ENCODE results near the gene PELO. TPM values are rescaled to one million over a fixed set of nuclear protein-coding genes. Genes with fewer than 3 reads are reported as not detected.
A peak's percentile ranks its signal among the peaks of the same experiment; 100 is the strongest.

PELO gene
- total and polyA plus RNA-seq, 9 of the 15 experiments (the other 6 are each of a cell fraction or from before 2014, with no cell fraction given), result 5.8 to 14.6 (median 9.6) TPM

GRCh38 chr5:52799983-52800393 lies 12.3 kb downstream of the PELO start (continued):
- no peak for TF ChIP-seq NFE2L1 (tag; IDR thresholded peaks at IDR 0.05; ENCODE audit: borderline replicate concordance, low read depth)
- no peak for TF ChIP-seq CHD1 (IDR thresholded peaks at IDR 0.05; ENCODE audit: low read length)
- TF ChIP-seq NR1H2 (CRISPR knock-in tag; IDR thresholded peaks at IDR 0.05), result no peak
- TF ChIP-seq SMARCC2 (IDR thresholded peaks at IDR 0.05; ENCODE audit: low read depth), result no peak
- TF ChIP-seq ZNF316 (IDR thresholded peaks at IDR 0.05), result no peak
- no peak for TF ChIP-seq STAT5B (CRISPR knock-in tag; IDR thresholded peaks at IDR 0.05)
- no peak for TF ChIP-seq ATF1 (CRISPR knock-in tag; IDR thresholded peaks at IDR 0.05)
- peak; percentile 74 for TF ChIP-seq ATF1 (tag; IDR thresholded peaks at IDR 0.05)
- TF ChIP-seq ETV1 (tag; conservative IDR thresholded peaks at IDR 0.05; ENCODE audit: low read depth), result no peak
- TF ChIP-seq HMG20A (CRISPR knock-in tag; conservative IDR thresholded peaks at IDR 0.05), result no peak
- no peak for TF ChIP-seq ZNF707 (CRISPR knock-in tag; conservative IDR thresholded peaks at IDR 0.05)
- TF ChIP-seq ZNF280B (CRISPR knock-in tag; IDR thresholded peaks at IDR 0.05), result no peak
- no peak for TF ChIP-seq ZNF212 (CRISPR knock-in tag; IDR thresholded peaks at IDR 0.05)
- TF ChIP-seq PTTG1 (tag; IDR thresholded peaks at IDR 0.05; ENCODE audit: low read depth), result no peak
- no peak for TF ChIP-seq ZNF239 (CRISPR knock-in tag; IDR thresholded peaks at IDR 0.05)
- no peak for TF ChIP-seq KDM1A (IDR thresholded peaks at IDR 0.05)
- TF ChIP-seq GATA2 (CRISPR knock-in tag; IDR thresholded peaks at IDR 0.05), result no peak
- no peak for TF ChIP-seq BRCA1 (IDR thresholded peaks at IDR 0.05)
- no peak for TF ChIP-seq BRCA1 (CRISPR knock-in tag; IDR thresholded peaks at IDR 0.05)
- no peak for TF ChIP-seq ETS1 (conservative IDR thresholded peaks at IDR 0.05; ENCODE audit: control insufficient read depth, low read depth, low read length)
- no peak for TF ChIP-seq BACH1 (tag; IDR thresholded peaks at IDR 0.05)
- TF ChIP-seq TEAD2 (tag; IDR thresholded peaks at IDR 0.05), result no peak
- no peak for TF ChIP-seq LARP7 (IDR thresholded peaks at IDR 0.05)
- TF ChIP-seq ZFP1 (CRISPR knock-in tag; IDR thresholded peaks at IDR 0.05), result no peak
- no peak for TF ChIP-seq TCF15 (CRISPR knock-in tag; IDR thresholded peaks at IDR 0.05)
- TF ChIP-seq MEF2D (tag; conservative IDR thresholded peaks at IDR 0.05; ENCODE audit: low read depth), result no peak
- no peak for TF ChIP-seq USF2 (CRISPR knock-in tag; IDR thresholded peaks at IDR 0.05)
- TF ChIP-seq ZNF512 (tag; IDR thresholded peaks at IDR 0.05), result no peak
- no peak for TF ChIP-seq FOS (IDR thresholded peaks at IDR 0.05; ENCODE audit: extremely low read depth, insufficient read length)
